Astrocyte of the cerebellum (primary cell): ENCODE measurements around the gene MTG2.

Experiments
- DNase-seq: peaks from one replicate; pipeline ENCODE4 v3.0.0-alpha.2; 2011; ENCODE audit warnings: low read depth
- H3K4me3 ChIP-seq: 2 replicates; pipeline ENCODE4 v1.5.1; 2011; ENCODE audit warnings: mild to moderate bottlenecking, low read depth, low read length, moderate library complexity
- in situ Hi-C: cut with HindIII; loops from 2 replicates; pipeline ENCODE4 v1.10.0; 2017; ENCODE audit warnings: low sequenced_read_pairs
- TF ChIP-seq, protein P1 (sequence below): IDR thresholded peaks from 2 replicates; pipeline ENCODE4 v1.5.1; 2012; ENCODE audit warnings: low read length, low read depth, moderate library complexity, mild to moderate bottlenecking; ENCODE audit errors: missing control alignments

The MTG2 gene

DNA sequence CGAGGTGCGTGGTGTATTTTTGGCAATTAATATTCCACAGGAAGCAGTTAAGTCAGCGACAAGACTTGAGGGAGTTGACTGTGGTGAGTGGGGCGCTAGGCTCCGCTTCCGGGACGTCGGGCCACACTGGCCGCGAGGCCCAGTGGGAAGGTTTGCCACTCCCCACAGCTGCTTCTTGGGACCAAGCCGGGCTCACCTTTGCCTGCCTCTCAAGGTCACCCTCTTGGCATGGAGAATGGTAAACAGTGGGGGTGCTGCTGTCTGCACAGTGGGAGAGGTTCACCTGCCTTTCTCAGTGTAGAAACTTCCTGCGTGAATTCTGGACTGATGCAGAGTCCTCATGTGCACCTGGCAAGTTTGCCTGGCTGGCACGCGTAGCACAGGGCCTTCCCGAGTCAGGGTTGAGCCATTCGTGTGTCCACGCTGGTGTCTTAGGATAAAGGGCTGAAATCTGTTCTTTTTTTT is 61.8 kb downstream of the MTG2 start:
- no peak overlapping the region for H3K4me3 ChIP-seq
- TF ChIP-seq, protein P1, sequence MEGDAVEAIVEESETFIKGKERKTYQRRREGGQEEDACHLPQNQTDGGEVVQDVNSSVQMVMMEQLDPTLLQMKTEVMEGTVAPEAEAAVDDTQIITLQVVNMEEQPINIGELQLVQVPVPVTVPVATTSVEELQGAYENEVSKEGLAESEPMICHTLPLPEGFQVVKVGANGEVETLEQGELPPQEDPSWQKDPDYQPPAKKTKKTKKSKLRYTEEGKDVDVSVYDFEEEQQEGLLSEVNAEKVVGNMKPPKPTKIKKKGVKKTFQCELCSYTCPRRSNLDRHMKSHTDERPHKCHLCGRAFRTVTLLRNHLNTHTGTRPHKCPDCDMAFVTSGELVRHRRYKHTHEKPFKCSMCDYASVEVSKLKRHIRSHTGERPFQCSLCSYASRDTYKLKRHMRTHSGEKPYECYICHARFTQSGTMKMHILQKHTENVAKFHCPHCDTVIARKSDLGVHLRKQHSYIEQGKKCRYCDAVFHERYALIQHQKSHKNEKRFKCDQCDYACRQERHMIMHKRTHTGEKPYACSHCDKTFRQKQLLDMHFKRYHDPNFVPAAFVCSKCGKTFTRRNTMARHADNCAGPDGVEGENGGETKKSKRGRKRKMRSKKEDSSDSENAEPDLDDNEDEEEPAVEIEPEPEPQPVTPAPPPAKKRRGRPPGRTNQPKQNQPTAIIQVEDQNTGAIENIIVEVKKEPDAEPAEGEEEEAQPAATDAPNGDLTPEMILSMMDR: no peak
- DNase-seq: no peak
- in situ Hi-C loops: no loop called here

DNA sequence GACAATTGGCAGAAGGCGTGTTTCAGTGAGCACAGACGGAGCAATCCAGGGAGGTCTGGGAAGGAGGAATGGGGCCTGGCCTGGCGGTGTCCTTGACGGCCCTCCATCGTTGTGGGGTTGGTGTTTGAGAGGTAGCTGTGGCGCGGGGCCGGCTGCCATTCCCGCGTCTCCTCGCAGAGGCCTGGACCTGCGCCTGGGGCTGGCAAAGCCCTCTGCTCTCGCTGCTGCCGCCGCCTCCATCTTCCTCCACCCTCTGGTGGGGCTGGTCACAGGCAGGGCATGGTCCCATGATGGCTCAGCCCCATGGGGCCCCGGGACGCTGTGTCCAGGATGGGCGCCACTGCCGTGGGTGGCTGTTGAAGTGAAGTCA is 63.1 kb downstream of the MTG2 start:
- in situ Hi-C loops: no loop called here
- no peak overlapping the region for H3K4me3 ChIP-seq
- no peak for DNase-seq
- TF ChIP-seq, protein P1: no peak

DNA sequence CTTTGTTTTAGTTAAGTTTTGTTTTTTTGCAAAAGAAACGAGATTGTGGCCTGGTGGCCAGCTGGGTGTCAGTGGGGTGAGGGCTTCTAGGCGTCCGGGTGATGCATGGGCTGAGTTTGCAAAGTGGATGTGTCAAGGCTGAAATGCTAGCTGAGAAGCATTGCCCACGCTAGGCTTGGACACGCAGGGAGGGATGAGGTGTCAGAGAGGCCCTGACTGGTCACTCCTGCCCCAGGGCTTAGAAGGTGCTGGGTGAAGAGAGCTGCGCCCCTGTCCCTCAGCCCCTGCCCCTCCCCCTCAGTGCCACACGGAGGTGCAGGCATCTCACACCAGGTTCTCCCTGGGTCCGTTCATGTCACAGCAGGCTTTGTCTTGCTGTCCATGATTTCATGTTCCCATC is 63.6 kb downstream of the MTG2 start:
- no peak overlapping the region for H3K4me3 ChIP-seq
- in situ Hi-C loops: no loop called here
- TF ChIP-seq, protein P1: no peak
- DNase-seq: no peak

DNA sequence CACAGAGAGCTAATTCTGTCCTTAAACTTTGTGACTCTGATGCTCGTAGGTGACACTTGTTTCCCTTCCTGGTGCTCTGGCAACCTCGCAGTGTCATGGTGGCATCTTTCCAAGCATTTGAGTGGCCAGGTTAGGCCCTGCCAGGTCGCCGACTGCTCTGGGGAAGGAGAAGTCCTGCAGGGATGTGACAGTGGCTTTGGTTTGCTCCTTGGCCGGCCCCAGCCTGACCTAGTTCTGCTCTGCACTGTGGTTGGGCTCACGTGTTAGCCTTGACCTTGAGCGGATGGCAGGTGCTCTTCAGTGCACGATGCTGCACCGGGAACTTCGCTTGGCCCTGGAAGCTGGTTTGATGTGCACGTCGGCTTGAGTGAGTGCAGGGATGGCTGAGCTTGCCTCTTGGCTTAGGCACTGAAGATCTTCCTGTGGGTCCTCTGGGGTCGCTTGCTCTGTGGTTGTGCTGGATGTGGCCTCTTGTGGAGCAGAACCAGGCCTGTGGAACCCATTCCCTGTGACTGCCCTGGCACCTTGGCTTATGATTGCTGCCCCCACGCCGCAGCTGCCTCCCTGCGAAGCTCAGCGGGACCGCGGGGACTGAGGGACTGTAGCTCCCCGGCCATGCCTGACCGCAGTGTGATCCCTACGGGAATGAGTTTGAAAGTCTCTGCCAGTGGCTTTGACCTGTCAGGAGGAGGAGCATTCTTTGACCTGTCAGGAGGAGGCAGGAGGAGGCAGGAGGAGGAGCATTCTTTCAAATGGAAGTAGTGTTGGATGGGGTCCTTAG is 64.2 kb downstream of the MTG2 start:
- TF ChIP-seq, protein P1: no peak
- in situ Hi-C loops: no loop called here
- DNase-seq: no peak
- no peak overlapping the region for H3K4me3 ChIP-seq

DNA sequence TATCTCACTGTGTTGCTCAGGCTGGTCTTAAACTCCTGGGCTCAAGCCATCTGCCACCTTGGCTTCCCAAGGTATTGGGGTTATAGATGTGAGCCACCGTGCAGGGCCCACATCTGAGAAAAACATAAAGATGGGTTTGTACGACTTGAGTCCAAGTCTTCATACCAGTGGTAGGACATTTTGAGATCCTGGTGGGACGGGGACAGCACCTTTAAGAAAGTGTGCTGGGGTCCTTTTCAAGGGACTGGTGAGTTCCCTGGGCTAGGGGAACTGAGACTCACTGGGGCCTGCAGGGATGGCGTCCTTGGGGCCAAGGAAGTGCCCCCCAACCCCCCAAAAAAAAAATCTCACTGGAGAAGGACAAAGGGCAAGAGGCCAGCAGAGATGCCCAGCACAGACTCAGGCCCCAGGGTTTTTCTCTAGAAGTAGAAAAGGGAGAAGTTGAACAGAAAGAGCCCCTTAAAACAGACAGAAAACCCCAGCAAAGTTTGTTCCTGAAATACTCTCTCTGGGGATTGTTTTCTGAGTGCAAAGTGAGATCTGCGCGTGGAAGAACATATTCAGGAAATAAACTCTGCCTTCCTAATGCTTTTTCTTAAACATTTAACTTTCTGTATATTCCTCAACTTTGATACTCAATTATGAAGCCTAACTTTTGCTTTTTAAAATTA is 66.2 kb downstream of the MTG2 start:
- in situ Hi-C loops: no loop called here
- no peak for DNase-seq
- H3K4me3 ChIP-seq: no peak overlapping the region
- TF ChIP-seq, protein P1: no peak

DNA sequence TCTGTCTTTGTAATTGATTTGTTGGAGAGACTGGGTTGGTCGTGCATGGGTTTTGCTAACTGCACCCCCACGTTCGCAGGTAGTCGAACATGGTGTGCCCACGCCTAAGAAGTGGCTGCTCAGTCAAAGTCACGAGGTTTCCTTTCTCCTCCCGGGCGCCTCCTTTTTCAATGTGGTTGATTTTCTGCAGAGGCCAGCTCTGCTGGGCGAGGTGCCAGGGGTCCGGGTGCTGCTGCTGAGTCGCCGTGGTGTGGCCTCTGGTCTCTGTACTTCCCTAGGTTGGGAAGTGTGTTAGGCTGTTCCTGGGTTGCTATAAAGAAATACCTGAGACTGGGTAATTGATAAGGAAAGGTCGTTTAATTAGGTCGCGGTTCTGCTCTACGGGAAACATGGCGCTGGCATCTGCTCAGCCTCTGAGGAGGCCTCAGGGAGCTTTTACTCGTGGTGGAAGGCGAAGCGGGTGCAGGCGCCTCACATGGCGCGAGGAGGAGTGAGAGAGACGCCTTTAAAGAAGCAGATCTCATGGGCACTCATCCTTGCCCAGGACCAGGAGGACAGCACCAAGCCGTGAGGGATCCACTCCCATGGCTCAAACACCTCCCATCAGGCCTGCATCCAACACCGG is 69.6 kb downstream of the MTG2 start:
- TF ChIP-seq, protein P1: no peak
- DNase-seq: no peak
- no peak overlapping the region for H3K4me3 ChIP-seq
- in situ Hi-C loops: no loop called here
